ENCODE results near the gene USP36.

GRCh38 chr17:78767806-78768205 lies 72.8 kb downstream of the USP36 start:
- TF ChIP-seq CTCF (IDR thresholded peaks at IDR 0.05): no peak
- TF ChIP-seq POLR2A (IDR thresholded peaks at IDR 0.05): no peak

All from adrenal gland (tissue), 5 donors.